ENCODE measurements around the gene NDUFV2.

DNA sequence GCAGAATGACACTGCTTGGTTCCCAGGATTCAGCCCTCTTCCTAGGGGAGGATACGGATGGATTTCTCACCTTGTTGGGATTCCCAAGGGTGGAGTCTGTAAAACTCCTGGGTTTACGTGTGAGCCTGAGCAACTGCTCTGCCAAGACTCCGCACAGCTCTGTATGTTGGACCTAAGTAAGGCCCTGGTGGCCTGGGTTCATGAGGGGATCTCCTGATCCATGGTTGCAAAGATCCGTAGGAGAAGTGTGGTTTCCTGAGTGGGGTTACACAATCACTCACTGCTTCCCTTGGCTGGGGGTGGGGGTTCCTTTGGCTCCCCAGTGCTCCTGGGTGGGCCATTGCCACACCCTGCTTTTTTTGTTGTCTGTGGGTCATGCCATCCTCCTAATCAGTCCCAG, 71.8 kb downstream of the NDUFV2 start:
- no peak for TF ChIP-seq CTCF (IDR thresholded peaks at IDR 0.05)
- no peak for TF ChIP-seq POLR2AphosphoS5 (IDR thresholded peaks at IDR 0.05)

Measured in stomach (tissue), 4 donors.